Osteoblast (primary cell): ENCODE results near the gene GPX2. TPM values are rescaled to one million over a fixed set of nuclear protein-coding genes. Genes with fewer than 3 reads are reported as not detected.

Source experiments
- DNase-seq: peaks from one replicate; pipeline ENCODE4 v3.0.0; 2011; ENCODE audit warnings: low spot score, mixed read lengths; ENCODE audit not compliant: insufficient read length; ENCODE audit errors: missing footprints
- H2AFZ ChIP-seq: 2 replicates; pipeline ENCODE4 v1.6.0; 2011; ENCODE audit warnings: mild to moderate bottlenecking, low read length
- H3K27ac ChIP-seq: 2 replicates; pipeline ENCODE4 v1.5.1; 2011; ENCODE audit warnings: mild to moderate bottlenecking, low read depth, low read length, moderate library complexity
- H3K27me3 ChIP-seq: 2 replicates; pipeline ENCODE4 v1.6.0; 2012; ENCODE audit warnings: mild to moderate bottlenecking, control low read depth, inconsistent platforms, low read length, moderate library complexity; ENCODE audit not compliant: insufficient read depth
- H3K36me3 ChIP-seq: 2 replicates; pipeline ENCODE4 v1.5.1; 2011; ENCODE audit warnings: mild to moderate bottlenecking, low read length, control low read depth, moderate library complexity; ENCODE audit not compliant: insufficient read depth
- H3K4me1 ChIP-seq: 2 replicates; pipeline ENCODE4 v1.5.1; 2011; ENCODE audit warnings: mild to moderate bottlenecking, low read length, control low read depth, moderate library complexity; ENCODE audit not compliant: insufficient read depth
- H3K4me2 ChIP-seq: 2 replicates; pipeline ENCODE4 v1.6.0; 2011; ENCODE audit warnings: mild to moderate bottlenecking, low read length; ENCODE audit not compliant: insufficient read depth
- H3K4me3 ChIP-seq: fragments of 200-600 bp; sonication (generic); 3 replicates; pipeline ENCODE4 v1.5.1; 2012; ENCODE audit warnings: mild to moderate bottlenecking, low read length, inconsistent platforms; ENCODE audit not compliant: insufficient read depth
- H3K79me2 ChIP-seq: 2 replicates; pipeline ENCODE4 v1.6.0; 2012; ENCODE audit warnings: mild to moderate bottlenecking, low read length, control low read depth, inconsistent platforms; ENCODE audit not compliant: insufficient read depth
- H3K9me3 ChIP-seq: 2 replicates; pipeline ENCODE4 v1.5.1; 2011; ENCODE audit warnings: low read depth, low read length, control low read depth
- H4K20me1 ChIP-seq: 2 replicates; pipeline ENCODE4 v1.6.0; 2012; ENCODE audit warnings: mild to moderate bottlenecking, low read length, control low read depth; ENCODE audit not compliant: insufficient read depth
- CTCF ChIP-seq: IDR thresholded peaks from 2 replicates; pipeline ENCODE4 v1.5.1; 2011; ENCODE audit warnings: mild to moderate bottlenecking, low read depth, low read length, moderate library complexity; ENCODE audit errors: extremely low read depth
- total RNA-seq: library from RNA; depleted of rRNA; stranded (reverse); fragments of >200 nt; gene quantifications from 2 replicates; pipeline ENCODE4 v1.2.3, GENCODE V29; 2012

GPX2 gene
- total RNA-seq, 1 donor, result not detected

- peaks cover 11% of the 10 kb centered on the region for H3K36me3 ChIP-seq
- H2AFZ ChIP-seq, result no peak overlapping the region
- H3K4me2 ChIP-seq, result peak overlapping the region; percentile 25
- DNase-seq, result no peak
- peaks cover 61% of the 10 kb centered on the region for H3K79me2 ChIP-seq
- H3K27ac ChIP-seq, result peak overlapping the region; percentile 78
- H3K9me3 ChIP-seq, result no peaks in the 10 kb centered on the region
- no peak for TF ChIP-seq CTCF
- no peak overlapping the region for H3K4me3 ChIP-seq
- H3K4me1 ChIP-seq, result peaks cover 44% of the 10 kb centered on the region
- H4K20me1 ChIP-seq, result peaks cover 4% of the 10 kb centered on the region
- no peaks in the 10 kb centered on the region for H3K27me3 ChIP-seq
Observed at GRCh38 chr14:64919618-64920017, 22.9 kb downstream of the GPX2 start.

DNA sequence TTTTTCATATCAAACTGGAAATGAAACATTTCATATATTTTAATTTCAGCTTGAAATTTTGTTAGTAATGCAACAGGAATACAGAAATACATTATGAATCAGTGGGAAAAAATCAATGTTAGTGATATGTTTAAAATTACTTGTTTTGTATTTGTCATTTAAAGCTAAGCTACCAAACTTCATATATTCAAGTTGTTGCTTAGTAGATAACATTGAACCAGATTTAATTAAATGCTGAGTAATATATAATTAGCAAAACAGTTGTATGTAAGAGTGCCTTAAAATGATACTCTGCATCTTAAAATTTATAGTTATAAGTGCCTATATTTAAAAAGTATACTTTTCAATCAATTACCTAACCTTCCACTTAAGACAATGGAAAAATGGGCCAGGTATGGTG lies 23.3 kb downstream of the GPX2 start:
- Histone ChIP-seq H4K20me1 (peaks cover 4% of the 10 kb centered on the region), H3K4me2 (peak overlapping the region; percentile 25), H3K4me3 (no peak overlapping the region), H3K27ac (peak overlapping the region; percentile 78), H3K9me3 (no peaks in the 10 kb centered on the region), H3K79me2 (peaks cover 64% of the 10 kb centered on the region), H3K4me1 (peaks cover 44% of the 10 kb centered on the region), H3K36me3 (peaks cover 7% of the 10 kb centered on the region), H3K27me3 (no peaks in the 10 kb centered on the region), H2AFZ (no peak overlapping the region)
- TF ChIP-seq CTCF, result no peak
- DNase-seq, result peak; percentile 70

DNA sequence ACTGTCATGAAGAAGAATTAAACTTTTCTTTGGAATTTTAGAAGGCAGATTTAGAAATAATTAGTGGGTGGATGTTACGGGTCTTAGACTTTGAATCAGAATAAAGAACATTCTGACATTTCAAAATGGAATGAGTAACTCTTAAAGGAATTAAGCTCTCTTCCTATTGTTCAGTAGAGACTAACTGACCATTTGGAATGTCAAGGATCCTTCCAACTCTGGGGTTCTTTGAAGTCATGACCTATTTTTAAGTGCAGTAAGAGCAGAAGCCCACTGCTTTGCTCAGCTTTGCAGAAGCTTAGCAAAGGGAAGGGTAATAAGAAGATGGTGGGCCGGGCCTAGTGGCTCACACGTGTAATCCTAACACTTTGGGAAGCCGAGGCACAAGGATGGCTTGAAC lies 24.3 kb downstream of the GPX2 start:
- peaks cover 58% of the 10 kb centered on the region for H3K79me2 ChIP-seq
- H3K4me1 ChIP-seq, result peaks cover 46% of the 10 kb centered on the region

DNA sequence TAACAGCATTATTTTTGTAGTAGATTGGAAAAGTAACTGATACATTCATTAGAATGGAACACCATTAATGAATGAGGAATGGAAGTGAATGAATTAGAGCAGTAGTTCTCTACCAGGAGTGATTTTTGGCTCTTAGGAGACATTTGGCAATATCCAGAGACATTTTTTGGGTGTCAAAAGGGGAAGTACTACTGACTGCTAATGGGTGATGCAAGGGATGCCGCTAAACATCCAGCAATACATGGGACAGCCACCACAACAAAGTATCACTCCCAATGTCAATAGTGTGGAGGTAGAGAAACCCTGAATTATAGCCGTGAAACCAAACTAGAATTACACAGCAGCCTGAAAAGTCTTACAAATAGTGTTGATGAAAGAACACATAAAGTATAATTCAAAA lies 26.7 kb downstream of the GPX2 start:
- H3K4me2 ChIP-seq, result peak overlapping the region; percentile 92
- peaks cover 42% of the 10 kb centered on the region for H3K79me2 ChIP-seq
- H2AFZ ChIP-seq, result no peak overlapping the region
- H3K27ac ChIP-seq, result no peak overlapping the region
- peak; percentile 21 for DNase-seq
- H3K4me1 ChIP-seq, result peaks cover 46% of the 10 kb centered on the region
- no peaks in the 10 kb centered on the region for H3K27me3 ChIP-seq
- peaks cover 4% of the 10 kb centered on the region for H4K20me1 ChIP-seq
- TF ChIP-seq CTCF, result no peak
- H3K9me3 ChIP-seq, result no peaks in the 10 kb centered on the region
- no peaks in the 10 kb centered on the region for H3K36me3 ChIP-seq
- H3K4me3 ChIP-seq, result peak overlapping the region; percentile 93

More for the DNA sequence above, 24.3 kb downstream of the GPX2 start:
- Histone ChIP-seq H3K9me3 (no peaks in the 10 kb centered on the region), H3K4me3 (no peak overlapping the region), H4K20me1 (peaks cover 4% of the 10 kb centered on the region), H3K36me3 (no peaks in the 10 kb centered on the region), H2AFZ (no peak overlapping the region), H3K27ac (peak overlapping the region; percentile 78), H3K27me3 (no peaks in the 10 kb centered on the region), H3K4me2 (peak overlapping the region; percentile 30)
- peak; percentile 55 for DNase-seq
- TF ChIP-seq CTCF, result no peak
